HG02943 (cell line): ENCODE measurements around the gene AICDA.
A peak's percentile ranks its signal among the peaks of the same experiment; 100 is the strongest.
"Not testable (repeated sequence)": the region's sequence is repeated elsewhere in the genome, so short reads cannot be mapped to it uniquely, and the experiment has no call there.

Source experiments
- ATAC-seq: cut with Tn5 transposase; IDR thresholded peaks from one replicate; pipeline ENCODE4 v1.9.1; 2021; ENCODE audit warnings: mild to moderate bottlenecking, low read depth, moderate library complexity; ENCODE audit not compliant: unreplicated experiment

The AICDA gene

DNA sequence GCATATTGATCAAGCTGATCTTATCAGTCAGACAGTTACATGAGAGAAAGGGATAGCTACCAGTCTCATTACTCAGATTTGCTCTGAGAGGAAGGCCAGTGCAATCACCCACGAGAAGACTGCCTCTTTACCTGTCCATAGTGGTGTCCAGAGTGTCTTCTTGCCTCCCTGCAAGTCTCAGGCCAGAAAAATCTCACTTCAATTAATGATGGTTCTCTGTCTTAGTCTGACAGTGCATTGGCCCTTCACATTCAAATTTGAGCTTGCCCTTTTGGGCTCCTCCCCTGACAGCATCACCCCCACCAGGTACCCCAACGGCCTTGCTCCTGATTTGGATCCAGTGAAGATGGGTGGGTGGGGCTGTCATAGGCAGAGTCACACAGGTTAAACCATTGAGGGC is at the start of gene AICDA:
AICDA (minus strand) TSS at position 231 of the 400 bp plus-strand sequence; CDS start at position 139, 92 bp downstream.
- no peak for ATAC-seq

DNA sequence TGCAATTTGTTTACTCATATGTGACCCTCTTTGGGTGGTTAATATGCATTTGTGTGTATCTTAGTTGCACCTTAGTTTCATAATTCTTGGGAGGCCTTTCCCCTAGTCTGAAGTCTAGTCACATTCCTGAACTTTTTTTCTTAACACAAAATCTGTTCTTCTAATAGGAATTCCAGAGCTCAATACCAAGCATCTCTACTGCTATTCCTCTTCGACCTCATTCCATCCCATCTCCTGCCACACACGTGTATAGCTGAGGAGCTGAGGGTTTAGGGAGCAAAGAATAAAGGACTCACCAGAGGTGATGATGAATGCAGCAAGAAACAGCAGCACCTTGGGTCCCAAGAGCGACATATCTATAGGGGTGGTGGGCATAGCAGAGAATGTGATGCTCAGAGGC is 49.1 kb upstream of the AICDA start:
- no peak for ATAC-seq

DNA sequence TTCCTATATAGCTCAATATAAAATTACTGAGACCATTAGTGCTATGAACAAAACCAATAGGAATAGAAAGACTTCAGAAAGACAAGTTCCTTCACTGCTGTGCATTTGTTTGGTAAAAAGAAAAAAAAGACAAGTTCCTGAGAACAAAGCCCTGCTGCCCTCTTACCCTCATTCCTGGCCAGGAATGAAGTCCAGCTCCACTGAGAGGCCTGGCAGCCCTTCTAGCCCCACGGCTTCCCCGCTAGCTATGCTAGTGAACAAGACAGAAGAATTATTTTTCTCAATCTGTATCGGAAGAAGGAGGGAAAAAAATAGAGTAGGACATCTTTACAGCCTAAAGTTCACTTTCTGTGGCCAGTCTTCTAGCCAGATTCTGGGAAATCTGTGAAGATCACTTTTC is 48.4 kb upstream of the AICDA start:
- ATAC-seq: no peak

DNA sequence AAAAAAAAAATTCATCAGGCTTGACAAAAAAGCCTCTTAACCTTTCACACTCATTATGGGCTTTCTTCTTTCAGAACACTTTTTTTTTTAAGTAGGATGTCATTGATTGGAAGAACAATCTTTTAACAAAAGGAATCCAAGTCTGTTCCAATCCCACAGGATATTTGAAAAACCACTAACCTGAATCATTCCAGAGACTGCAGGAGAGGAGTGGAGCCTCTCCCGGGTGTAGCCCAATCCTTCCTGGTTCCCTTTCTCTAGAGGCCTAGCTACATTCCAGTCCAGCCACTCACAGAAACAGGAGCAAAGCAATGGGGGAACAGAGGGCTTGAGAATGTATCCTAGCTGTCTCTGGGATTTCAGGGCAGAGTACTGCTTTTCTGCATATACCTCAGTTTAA is 45.7 kb upstream of the AICDA start:
- ATAC-seq: no peak

DNA sequence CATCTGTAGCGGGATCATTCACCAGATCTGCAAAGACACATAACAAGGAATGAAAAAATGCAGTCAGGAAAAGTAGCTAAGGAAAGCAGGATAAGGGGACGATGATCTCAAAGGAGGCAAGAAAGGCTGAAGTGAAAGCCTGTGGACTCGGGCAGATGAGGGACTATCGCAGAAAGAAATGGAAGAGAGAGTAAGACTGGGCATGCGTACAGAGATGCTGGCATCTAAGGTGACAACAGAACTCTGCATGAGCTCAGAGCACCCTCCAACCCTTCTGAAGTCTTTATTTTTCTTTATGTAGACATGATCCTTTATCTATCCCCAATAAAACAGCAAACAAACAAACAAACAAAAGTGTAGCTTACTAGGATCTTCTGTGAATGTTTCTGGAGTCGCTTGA is 42.8 kb upstream of the AICDA start:
- no peak for ATAC-seq

DNA sequence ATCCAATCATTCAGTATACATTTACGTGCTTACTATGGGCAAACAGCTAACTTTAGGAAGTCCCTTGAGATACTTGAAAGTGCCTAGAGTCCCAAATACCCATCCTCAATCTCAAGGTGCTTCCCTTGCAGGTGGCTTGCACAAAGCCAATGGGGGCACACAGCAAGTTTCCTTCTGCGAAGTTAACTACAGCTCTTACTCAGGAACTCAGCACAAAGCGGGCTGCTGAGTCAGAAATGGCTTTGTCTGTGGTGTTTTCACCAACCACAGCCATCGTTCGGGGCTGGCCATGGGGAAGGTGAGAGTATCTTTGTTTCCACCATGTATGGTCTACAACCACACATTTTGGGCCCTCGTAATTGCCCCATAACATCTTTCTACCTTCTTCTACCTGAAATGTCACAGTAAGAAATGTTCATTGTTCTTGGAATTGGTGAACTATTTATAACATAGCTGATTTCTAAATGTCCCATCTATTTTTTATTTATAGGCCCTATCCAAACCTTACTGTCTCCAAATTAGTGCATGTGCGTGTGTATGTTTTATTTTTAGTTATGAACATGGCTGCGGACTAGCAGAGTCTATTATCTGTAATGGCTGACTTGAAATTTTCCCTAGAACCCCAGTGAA is 36.0 kb upstream of the AICDA start:
- ATAC-seq: peak; percentile 64

DNA sequence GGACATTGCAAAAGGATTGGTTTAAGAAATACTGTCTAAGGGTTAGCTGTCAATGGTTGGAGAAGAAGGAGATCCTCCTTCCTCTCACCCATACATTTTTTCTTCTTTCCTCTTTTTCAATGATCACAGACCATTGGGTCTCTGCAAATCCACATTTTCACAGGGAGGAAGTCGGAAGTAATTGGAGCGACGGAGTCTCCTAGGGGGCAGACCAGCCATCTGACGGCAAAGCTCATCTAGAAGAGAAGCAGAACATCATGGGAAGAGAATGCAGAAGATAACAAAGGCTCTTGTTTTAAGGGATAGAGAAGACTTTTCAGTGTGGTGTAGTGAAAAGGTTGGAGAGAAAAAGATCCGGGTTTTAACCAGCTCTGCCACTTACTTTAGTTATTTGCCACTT is 35.3 kb upstream of the AICDA start:
- ATAC-seq: no peak

DNA sequence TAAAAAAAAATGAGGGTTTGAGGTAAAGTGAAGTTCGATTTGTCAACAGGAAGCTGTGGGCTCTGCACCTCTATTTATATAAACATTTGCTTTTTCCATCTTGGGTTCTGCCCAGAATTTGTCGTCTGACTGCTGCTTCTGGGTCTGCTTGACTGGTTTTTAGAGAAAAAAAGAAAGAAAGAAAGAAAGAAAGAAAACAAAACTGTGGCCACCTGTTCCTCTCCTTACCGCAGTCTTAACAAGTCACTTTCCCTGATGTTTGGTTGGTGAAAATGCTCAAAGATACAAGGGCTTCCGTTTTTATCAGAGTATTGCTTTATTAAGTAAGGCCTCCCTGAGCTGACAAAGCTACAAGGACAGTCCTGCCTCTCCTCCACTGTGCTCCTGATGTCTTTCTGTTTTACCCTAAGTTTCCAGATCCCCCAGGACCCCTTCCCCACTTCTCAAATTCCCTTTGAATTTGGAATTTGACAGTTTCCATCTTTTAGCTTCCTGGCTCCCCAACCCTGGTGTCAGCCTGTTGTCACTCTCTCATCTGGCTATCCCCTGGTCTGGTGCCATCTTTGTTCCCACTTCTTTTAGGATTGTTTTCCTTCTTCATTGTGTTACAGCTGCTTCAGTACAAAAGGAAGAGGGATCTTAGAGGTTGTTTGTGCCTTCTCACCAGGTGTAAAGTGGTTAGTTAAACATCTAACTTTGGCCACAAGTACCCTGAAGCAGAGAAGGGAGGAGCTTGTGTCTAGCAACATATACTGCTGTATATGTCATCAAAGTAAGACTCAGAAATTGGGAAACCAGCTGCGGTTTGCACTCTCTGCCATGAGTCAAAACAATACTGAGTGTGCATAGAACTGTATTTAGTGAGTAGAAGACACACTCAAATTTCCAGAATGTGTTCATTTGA is 31.9 kb upstream of the AICDA start:
- ATAC-seq: peak; percentile 72

DNA sequence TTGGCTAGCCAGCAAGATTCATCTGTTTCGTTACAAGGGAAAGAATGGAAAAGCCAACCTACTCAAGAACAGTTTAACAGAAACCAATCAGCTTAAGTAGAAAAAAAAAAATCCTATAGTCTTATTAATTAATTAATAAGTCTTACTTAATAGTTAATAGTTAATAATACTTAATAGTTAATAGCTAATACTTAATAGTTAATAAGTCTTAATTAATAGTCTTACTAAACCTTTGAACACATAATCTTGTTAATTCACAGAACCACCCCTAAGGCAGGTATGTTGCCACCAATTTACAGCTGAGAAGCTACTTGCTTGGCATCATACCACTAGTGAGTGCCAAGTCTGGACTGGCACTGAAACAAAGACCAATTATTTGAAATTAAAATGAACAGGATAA is 30.1 kb upstream of the AICDA start:
- ATAC-seq: no peak

DNA sequence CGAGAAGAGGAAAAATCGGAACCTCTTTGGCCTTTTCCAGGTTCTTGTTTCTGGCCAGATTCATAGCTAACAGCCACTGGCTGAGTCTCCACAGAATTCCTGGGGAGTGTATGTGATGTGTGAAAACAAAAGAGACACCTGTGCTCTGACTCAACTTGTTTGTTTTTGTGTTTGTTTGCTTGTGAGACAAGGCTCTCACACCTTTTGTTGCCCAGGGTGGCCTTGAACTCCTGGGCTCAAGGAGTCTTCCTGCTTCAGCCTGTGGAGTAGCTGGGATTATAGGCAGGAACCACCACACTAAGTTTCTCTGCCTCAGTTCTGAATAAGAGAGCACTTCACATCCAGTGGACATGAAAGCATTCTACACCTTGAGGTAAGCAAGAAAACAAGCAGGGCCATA is 27.3 kb upstream of the AICDA start:
- ATAC-seq: no peak

DNA sequence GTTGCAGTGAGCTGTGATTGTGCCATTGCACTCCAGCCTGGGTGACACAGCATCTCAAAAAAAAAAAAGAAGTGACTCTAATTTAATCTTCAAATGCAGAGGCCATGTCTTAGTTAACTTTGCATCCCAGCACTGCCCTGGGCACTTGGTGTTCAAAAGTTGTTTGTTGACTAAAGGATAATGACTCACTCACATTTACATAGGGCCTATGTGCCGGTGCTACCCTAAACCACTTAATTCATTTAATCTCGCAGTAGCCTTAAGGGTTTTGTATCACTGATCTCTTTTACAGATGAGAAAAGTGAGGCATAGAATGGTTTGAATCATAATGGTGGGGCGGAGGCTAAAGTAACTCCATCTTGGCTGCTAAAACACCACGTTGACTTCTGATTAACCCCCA is 26.3 kb upstream of the AICDA start:
- no peak for ATAC-seq

DNA sequence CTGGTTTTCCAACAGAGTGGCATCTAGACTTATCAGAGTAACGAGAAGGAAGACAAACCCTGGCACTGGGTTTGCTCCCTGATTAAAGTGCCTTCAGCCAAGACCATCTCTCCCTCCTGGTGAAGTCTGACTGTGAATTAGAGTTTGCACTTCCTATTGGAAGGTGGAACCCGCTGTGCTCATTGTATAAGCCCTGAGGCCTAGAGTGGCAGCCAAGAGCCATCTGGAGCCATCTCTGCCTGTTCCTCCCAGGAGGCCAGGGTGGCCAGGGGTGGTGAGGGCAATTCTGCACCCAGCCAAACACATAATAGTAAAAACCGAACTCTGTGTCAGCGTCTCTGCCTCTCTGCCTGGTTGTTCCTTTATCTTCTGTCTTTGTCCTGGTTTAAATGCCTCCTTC is 25.0 kb upstream of the AICDA start:
- no peak for ATAC-seq

DNA sequence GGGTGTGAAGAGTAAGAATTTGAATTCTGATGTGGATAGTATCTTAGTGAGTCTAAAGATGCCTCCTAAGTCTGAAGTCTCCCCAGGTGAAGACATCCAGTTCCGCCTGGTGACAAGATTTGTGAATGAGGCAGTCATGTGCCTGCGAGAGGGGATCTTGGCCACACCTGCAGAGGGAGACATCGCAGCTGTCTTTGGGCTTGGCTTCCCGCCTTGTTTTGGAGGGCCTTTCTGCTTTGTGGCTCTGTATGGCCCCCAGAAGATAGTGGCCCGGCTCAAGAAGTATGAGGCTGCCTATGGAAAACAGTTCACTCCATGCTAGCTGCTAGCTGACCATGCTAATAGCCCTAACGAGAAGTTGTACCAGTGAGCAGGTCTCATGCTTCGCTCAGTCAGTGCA is 24.6 kb upstream of the AICDA start:
- ATAC-seq: no peak

DNA sequence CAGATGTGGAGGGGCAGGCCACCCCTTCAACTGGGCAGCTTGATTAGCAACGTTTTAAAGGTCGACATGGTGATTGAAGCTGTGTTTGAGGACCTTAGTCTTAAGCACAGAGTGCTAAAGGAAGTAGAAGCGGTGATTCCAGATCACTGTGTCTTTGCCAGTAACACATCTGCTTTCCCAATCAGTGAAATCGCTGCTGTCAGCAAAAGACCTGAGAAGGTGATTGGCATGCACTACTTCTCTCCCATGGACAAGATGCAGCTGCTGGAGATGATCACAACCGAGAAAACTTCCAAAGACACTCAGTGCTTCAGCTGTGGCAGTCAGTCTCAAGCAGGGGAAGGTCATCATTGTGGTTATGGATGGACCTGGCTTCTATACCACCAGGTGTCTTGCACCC is 23.9 kb upstream of the AICDA start:
- ATAC-seq: no peak

DNA sequence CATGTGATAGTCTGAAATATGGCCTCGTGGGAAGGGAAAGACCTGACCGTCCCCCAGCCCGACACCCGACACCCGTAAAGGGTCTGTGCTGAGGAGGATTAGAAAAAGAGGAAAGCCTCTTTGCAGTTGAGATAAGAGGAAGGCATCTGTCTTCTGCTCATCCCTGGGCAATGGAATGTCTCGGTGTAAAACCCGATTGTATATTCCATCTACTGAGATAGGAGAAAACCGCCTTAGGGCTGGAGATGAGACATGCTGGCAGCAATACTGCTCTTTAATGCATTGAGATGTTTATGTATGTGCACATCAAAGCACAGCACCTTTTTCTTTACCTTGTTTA is 23.3 kb upstream of the AICDA start:
- not testable (repeated sequence) for ATAC-seq

DNA sequence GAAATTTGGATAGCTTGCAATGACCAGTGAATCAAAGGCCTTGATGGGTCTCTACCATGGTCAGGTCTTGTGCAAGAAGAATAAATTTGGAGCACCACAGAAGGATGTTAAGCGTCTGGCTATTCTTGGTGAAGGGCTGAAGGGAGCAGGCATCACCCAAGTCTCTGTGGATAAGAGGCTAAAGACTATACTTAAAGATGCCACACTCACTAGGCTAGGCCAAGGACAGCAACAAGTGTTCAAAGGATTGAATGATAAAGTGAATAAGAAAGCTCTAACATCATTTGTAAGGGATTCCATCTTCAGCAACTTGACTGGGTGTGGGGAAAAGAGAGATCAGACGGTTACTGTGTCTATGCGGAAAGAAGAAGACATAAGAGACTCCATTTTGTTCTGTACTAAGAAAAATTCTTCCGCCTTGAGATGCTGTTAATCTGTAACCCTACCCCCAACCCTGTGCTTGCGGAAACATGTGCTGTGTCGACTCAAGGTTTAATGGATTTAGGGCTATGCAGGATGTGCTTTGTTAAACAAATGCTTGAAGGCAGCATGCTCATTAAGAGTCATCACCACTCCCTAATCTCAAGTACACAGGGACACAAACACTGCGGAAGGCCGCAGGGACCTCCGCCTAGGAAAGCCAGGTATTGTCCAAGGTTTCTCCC is 22.8 kb upstream of the AICDA start:
- not testable (repeated sequence) for ATAC-seq

DNA sequence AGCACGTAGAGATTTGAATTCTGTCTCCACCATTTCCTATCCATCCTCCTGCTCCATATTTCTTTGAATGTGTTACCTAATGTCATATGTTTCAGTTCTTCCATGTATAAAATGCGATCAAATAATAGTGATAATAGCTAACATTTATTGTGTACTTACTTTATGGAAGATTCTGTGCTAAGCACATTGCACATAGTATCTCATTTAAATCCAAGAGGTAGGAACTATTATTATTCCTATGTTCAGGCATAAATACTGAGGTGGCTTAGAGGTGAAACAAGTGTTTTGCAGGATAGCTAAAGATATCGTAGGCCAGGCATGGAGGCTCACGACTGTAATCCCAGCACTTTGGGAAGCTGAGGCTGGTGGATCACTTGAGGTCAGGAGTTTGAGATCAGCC is 17.5 kb upstream of the AICDA start:
- no peak for ATAC-seq

DNA sequence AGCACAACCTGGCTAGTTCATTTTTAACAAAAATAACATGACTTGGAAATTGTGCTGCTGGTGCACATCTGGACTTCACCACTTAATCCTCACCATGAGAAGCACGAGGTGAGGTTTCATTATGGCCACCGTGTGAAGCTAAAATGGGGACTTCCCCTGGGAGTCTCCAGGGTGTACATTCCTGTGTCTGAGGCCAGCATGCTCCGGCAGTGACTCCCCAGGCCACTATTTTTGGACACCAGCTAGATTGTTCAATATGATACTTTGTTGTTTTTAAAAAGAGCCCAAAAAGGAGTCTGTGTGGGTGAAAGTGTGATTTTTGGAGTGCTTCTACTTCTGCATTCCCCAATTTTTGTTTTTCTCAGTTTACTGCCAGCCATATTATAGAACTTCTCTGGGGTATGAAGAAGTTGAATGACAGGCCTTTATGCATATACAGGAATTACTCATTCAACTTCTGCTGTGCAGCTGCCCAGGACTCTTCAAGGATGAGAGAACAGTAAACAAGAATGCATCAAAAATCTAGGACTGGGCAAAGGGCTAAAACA is 16.9 kb upstream of the AICDA start:
- peak; percentile 93 for ATAC-seq

DNA sequence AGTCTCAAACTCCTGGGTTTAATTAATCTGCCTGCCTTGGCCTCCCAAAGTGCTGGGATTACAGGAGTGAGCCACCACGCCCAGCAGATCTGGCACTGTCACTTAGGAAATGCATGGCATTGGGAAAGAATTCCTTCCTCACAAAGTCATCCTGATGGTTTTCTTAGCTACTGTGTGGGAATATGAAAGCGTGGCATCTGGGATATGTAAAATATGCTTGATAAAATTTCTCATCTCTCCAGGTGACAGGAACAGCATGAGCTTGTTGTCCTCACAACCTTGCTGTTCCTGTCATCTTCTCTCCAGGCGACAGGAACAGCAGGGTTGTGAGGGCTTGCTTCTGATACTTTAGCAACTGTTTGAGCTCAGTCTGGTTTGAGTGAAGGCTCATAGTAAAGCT is 16.1 kb upstream of the AICDA start:
- no peak for ATAC-seq

DNA sequence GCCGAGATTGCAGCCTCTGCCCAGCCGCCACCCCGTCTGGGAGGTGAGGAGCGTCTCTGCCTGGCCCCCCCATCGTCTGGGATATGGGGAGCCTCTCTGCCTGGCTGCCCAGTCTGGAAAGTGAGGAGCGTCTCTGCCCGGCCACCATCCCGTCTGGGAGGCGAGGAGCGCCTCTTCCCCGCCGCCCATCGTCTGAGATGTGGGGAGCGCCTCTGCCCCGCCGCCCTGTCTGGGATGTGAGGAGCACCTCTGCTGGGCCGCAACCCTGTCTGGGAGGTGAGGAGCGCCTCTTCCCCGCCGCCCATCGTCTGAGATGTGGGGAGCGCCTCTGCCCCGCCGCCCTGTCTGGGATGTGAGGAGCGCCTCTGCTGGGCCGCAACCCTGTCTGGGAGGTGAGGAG is 12.1 kb upstream of the AICDA start:
- ATAC-seq: not testable (repeated sequence)

DNA sequence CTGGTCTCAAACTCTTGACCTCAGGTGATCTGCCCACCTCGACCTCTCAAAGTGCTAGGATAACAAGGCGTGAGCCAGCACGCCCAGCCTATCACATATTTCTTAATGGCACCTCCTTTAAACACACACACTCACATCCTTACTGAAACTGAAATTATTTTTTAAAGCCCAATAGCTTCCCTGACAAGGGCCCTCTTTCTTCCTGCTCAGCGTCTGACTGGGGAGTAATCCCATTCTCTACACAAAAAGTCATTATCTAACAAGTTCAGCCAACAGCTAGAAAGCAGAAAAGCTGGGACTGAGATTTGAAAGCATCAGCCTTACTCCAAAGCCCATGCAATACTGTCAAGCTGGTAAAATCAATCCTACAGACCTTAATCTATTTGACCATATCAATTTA is 10.0 kb upstream of the AICDA start:
- no peak for ATAC-seq
